ENCODE data around the gene RTTN. TPM values are rescaled to one million over a fixed set of nuclear protein-coding genes. Genes with fewer than 3 reads are reported as not detected.

RTTN gene, protein sequence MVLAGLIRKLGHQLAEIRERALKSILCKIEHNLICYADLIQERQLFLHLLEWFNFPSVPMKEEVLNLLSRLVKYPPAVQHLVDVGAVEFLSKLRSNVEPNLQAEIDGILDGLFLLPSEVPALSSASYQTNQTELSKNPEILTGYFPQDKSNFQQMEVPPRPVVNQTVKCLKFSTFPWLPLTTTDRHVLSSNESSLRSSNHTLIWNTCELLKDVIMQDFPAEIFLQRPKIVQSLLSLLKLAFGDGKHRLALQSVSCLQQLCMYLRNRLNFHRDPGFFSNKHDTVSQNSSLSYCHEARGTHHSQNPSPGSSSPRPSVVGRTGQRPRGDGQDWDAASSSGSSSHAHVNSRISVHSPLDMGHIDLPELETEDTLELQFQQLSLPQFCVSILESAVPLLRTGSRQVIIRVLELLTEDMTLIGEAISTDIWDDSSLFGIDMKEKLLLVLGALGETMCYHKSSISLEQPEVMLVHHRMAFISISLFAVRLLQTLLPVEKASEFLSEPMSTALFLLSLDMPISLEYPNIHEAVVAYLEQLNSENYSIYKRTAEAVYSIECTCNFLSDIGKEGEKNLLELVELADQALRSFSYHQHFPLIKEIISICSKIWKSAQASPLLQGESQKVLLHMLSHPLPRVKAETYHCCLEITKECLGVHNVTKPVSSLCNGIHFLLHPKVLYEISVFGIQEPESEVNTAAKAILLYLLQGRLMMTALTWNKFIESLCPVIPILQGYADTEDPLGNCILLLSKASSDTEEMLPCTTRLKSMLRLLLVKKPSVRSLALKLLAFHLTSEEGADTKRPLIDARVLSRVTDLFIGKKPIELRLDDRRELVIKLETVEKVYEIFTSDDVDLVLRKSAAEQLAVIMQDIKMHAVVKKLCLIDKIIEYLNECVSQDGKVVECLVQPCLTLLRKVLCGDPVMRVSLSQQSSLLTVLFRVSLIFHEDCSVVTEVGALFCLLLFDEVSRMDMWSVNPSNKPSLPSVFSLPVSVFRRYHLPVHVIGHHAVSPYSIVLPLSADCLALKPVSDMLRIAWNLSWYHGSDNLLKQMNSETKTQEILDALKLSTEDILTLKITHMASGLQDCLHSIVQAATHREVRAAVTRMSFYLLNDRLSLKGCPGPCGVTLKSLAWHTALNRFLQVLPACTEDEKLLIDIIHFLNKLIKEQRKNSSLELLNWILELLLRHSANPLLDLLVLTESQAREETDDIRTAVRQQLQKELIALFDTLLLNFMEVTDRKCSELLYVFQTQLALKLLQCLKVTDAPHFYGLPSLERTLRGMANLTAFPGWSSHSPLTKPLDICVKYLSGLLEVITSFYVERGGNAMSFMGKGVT (N-terminal part only)
- 10.3 and 10.4 TPM in 2 replicates for total RNA-seq

DNA sequence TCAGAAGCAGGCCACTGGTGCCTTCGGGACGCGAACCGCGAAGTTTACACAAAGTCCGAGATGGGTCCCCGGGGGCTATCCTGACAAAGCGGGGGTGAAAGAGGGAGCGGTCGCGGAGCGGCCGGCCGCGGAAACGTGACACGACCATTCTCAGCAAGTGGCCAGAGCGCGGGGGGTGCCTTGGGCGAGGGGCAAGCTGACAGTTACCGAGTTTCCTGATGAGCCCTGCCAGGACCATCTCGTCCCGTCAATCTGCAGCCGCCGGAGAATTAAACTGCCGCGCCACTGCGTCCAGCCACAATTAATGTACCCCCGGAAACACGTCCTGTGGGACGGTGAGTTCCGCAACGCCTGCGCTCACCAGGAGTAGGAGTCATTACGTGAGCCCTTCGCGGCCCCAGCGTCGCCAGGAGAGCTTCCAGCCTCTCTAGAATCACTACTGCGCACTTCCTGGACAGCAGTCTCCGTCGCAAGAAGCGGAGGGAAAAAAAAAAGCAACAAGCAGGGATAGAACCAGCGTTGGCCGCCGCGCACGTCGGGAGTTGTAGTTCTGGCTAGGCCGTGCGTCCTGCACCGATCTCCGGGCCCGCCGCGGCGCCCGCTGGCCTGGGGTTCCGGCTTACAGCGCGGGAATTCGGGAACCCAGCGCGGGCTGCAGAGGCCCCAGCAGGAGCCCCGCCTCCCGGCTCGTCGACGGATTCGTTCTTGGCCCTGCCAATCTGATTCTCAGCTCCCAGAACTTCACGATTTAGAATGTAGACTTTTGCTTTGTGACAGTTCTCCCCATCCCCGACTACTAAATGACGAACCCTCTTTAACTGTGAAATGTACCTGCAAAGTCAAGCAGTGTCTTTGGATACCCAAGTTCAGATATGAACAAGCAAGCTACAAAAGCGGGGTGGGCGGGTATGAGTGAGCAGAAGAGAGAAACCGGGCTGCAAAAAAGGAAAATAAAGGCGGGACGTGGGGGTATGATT lies at the start of gene RTTN:
RTTN (minus strand) TSS at position 267 of the 977 bp plus-strand sequence; CDS start at position 238, 29 bp downstream.

Other genes with a start within 250 kb of the RTTN start
- gene SOCS6, start 83.4 kb upstream of the RTTN start, total RNA-seq, result 19.9 and 21.6 TPM in 2 replicates

All from myometrial cell (primary cell).